Uterus (tissue), 2 donors: Measurements from ENCODE around the gene ADGRD2.

Experiments
- POLR2A ChIP-seq, 2 donors: fragments of 450-650 bp; IDR thresholded peaks; one replicate each; pipeline ENCODE4 v1.6.1; 2016; ENCODE audit warnings: antibody characterized with exemption in 2 of 2, mild to moderate bottlenecking in 1 of 2, moderate library complexity in 1 of 2
- TF ChIP-seq, protein P1 (sequence below), 4 experiments: fragments of 200-600 bp in 2 of 4; fragments of 450-650 bp in 2 of 4; sonication (generic) in 2 of 4; IDR thresholded peaks; one replicate each; pipeline ENCODE4 v1.5.1; 2016 to 2019; ENCODE audit warnings: antibody characterized with exemption in 4 of 4, mild to moderate bottlenecking in 2 of 4, moderate library complexity in 1 of 4

DNA sequence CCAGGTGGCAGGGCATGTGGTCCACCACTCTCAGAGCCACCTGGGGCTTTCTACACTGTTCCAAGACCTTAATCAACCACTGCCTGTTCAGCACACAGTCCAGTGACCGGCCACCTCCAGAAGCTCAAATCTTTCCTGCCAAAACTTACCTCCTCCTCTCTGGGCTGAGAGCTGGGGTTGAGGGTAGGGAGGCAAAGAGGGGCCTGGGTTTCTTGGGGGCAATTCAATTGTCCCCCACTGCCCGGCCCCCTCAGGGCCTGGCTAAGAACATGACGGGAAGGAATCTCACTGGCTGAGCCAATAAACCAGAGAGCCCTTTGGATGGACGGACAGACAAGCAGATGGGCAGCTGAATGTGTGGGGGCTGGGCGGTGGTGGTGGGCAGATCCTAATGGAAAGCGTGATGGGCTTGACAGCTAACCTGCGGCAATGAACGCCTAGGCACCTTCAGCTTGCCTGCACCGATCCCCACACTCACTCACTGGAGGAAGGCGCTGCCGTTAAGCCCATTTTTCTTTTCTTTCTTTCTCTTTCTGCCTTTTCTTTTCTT is 51.6 kb downstream of the ADGRD2 start:
- TF ChIP-seq, protein P1, sequence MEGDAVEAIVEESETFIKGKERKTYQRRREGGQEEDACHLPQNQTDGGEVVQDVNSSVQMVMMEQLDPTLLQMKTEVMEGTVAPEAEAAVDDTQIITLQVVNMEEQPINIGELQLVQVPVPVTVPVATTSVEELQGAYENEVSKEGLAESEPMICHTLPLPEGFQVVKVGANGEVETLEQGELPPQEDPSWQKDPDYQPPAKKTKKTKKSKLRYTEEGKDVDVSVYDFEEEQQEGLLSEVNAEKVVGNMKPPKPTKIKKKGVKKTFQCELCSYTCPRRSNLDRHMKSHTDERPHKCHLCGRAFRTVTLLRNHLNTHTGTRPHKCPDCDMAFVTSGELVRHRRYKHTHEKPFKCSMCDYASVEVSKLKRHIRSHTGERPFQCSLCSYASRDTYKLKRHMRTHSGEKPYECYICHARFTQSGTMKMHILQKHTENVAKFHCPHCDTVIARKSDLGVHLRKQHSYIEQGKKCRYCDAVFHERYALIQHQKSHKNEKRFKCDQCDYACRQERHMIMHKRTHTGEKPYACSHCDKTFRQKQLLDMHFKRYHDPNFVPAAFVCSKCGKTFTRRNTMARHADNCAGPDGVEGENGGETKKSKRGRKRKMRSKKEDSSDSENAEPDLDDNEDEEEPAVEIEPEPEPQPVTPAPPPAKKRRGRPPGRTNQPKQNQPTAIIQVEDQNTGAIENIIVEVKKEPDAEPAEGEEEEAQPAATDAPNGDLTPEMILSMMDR (IDR thresholded peaks at IDR 0.05), result no peak
- TF ChIP-seq POLR2A (IDR thresholded peaks at IDR 0.05), result no peak
